Fibroblast of skin of left quadriceps (primary cell): ENCODE data around the gene LCE1F.

Experiments used
- DNase-seq, 2 experiments: peaks; one replicate each; pipeline ENCODE4 v3.0.0-alpha.2; 2013; ENCODE audit warnings: low read depth in 2 of 2

LCE1F gene

DNA sequence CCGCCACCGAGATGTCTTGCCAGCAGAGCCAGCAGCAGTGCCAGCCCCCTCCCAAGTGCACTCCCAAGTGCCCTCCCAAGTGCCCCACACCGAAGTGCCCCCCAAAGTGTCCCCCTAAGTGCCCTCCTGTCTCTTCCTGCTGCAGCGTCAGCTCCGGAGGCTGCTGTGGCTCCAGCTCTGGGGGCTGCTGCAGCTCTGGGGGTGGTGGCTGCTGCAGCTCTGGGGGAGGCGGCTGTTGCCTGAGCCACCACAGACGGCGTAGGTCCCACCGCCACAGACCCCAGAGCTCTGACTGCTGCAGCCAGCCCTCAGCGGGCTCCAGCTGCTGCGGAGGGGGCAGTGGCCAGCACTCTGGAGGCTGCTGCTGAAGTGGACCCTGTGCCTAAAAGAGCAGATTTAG lies 1.4 kb downstream of the LCE1F start:
- DNase-seq = no peak

GRCh38 chr1:152777510-152778137 lies 2.7 kb downstream of the LCE1F start:
- DNase-seq = no peak

- no peak for DNase-seq
Measured at GRCh38 chr1:152783095-152783494, 8.2 kb downstream of the LCE1F start.

GRCh38 chr1:152786077-152786476 lies 11.1 kb downstream of the LCE1F start, which contains the start of gene LCE1E:
Gene LCE1E (plus strand): TSS chr1:152786257. CDS start chr1:152787300, 1,043 bp downstream.
- DNase-seq = no peak

DNA sequence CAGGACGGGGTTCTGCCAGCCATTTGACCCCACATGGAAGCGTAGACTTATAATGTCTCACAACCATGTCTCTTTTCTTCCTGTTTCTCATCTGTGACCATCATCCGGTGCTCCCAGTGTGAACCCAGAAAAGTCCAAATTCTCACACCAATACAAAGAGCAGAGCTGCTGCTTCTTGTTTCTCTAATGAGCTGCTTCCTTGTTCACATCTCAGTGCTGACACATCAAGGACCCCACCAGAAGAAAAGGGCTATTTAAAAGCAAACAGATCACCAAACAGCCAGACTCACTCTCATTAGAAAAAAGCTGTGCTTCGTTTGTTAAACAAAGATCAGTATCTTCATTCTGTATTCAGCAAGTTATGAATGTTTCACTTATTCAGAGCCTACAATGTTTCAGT lies 20.7 kb downstream of the LCE1F start:
- no peak for DNase-seq

- DNase-seq = no peak
Measured at GRCh38 chr1:152796421-152796820, 21.5 kb downstream of the LCE1F start, which contains the start of gene LCE1D. Gene LCE1D (plus strand): TSS chr1:152796721. CDS start chr1:152797795, 1,074 bp downstream.

DNA sequence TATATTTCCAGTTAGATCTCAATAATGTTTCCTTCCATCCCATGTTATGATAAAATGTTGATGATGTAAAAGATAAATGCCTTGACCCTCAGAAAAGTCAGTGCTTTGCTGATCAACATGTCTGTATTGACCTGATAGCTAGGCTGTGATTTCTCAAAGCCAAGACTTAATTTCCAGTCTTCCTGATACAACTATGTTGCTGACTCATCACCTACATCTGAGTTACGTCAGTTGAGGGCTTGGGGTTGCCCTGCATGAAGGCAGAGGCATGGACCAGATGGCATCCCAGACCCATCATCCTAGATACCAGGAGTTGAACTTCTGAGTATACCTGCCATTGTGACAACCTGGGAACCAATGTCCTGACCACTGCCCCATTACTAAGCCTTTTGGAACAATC lies 26.4 kb downstream of the LCE1F start:
- DNase-seq = no peak

- no peak for DNase-seq
Measured at GRCh38 chr1:152806576-152806975, 31.6 kb downstream of the LCE1F start, which contains the start of gene LCE1C. Gene LCE1C (minus strand): TSS chr1:152806651. CDS start chr1:152805478, 1,173 bp downstream.

GRCh38 chr1:152811050-152811449 lies 36.1 kb downstream of the LCE1F start:
- no peak for DNase-seq

- no peak for DNase-seq
Measured at GRCh38 chr1:152811671-152812070, 36.7 kb downstream of the LCE1F start, which contains the start of gene LCE1B. Gene LCE1B (plus strand): TSS chr1:152811971. CDS start chr1:152812447, 476 bp downstream.

- no peak for DNase-seq
Measured at GRCh38 chr1:152817309-152817708, 42.4 kb downstream of the LCE1F start.

GRCh38 chr1:152823294-152823693 lies 48.4 kb downstream of the LCE1F start:
- DNase-seq = no peak

DNA sequence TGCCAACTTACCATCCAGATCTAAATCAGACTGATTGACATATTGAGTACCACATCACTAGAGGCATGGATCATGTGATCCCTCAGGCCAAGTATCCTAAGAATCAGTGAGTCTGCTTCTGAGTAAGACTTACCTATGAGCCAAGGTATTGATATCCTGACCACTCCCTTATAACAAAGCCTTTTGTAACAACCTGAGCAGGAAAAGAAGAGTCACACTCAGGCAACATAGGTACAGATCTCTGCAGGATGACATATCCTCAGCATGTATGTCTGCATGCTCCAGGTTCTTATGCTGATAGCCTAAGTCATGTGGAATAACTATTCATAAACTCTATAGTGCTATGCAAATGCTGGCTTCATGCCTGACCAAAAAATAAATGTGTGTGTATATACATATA lies 50.0 kb downstream of the LCE1F start:
- no peak for DNase-seq
